IMR-90 (cell line): ENCODE results near the gene DEUP1. TPM values are rescaled to one million over a fixed set of nuclear protein-coding genes. Genes with fewer than 3 reads are reported as not detected.

ENCODE experiments used
- polyA plus RNA-seq, 3 experiments: library from polyadenylated mRNA; depleted of rRNA; stranded (reverse); fragments of >200 nt; gene quantifications; 2 replicates each; pipeline ENCODE4 v1.2.3, GENCODE V29; 2012; ENCODE audit warnings: low replicate concordance in 1 of 3
- total RNA-seq: library from RNA; depleted of rRNA; stranded (reverse); fragments of >200 nt; gene quantifications from 2 replicates; pipeline ENCODE4 v1.2.3, GENCODE V29; 2012; rRNA removed

The DEUP1 gene
- total and polyA plus RNA-seq, 2 of the 4 experiments (the other 2 are of a cell fraction): not detected

Other genes with a start within 250 kb of the DEUP1 start
- 13.1 and 23.6 TPM in 2 replicates for gene SLC36A4, start 132.8 kb upstream of the DEUP1 start, total RNA-seq
- gene SLC36A4, start 132.8 kb upstream of the DEUP1 start, polyA plus RNA-seq (2012; rRNA removed): 6.2 and 9.2 TPM in 2 replicates
- 2.2 and 4.2 TPM in 2 replicates for gene SMCO4, start 212.6 kb downstream of the DEUP1 start, total RNA-seq
- gene SMCO4, start 212.6 kb downstream of the DEUP1 start, polyA plus RNA-seq (2012; rRNA removed): 17.7 and 21.8 TPM in 2 replicates